MCF 10A (cell line): Measurements from ENCODE around the gene FAM9B. TPM values are rescaled to one million over a fixed set of nuclear protein-coding genes. Genes with fewer than 3 reads are reported as not detected.

Experiments used
- BruUV-seq: library from RNA; stranded (reverse); fragments of 400-500 nt; replicated peaks from 2 replicates; lab custom pipeline; 2021; lab: Mats Ljungman, UMichigan
- CTCF ChIA-PET: fragments of 300-600 bp; sonication (Branson Sonifier 250); formaldehyde crosslinking; extraction: SDS; loops from one replicate; lab custom pipeline; 2021; ENCODE audit warnings: antibody characterized with exemption, inconsistent platforms; lab: Yijun Ruan, JAX
- POLR2A ChIA-PET: fragments of 300-600, 350-650 bp; sonication (Branson Sonifier 250); formaldehyde crosslinking; extraction: SDS; loops from one replicate; lab custom pipeline; 2020; ENCODE audit warnings: antibody characterized with exemption, inconsistent platforms; lab: Yijun Ruan, JAX
- DNase-seq: peaks from one replicate; pipeline ENCODE4 v3.0.0-alpha.2; 2018; ENCODE audit not compliant: unreplicated experiment
- H3K27ac Mint-ChIP-seq: one replicate; pipeline ENCODE4 v1.8.0; 2022; ENCODE audit warnings: mild to moderate bottlenecking, low read depth, mixed read lengths; ENCODE audit not compliant: unreplicated experiment
- H3K27me3 Mint-ChIP-seq: one replicate; pipeline ENCODE4 v1.8.0; 2022; ENCODE audit warnings: mixed read lengths; ENCODE audit not compliant: insufficient read depth, unreplicated experiment
- H3K36me3 Mint-ChIP-seq: one replicate; pipeline ENCODE4 v1.8.0; 2022; ENCODE audit warnings: mild to moderate bottlenecking, moderate library complexity, mixed read lengths; ENCODE audit not compliant: insufficient read depth, unreplicated experiment
- H3K4me1 Mint-ChIP-seq: one replicate; pipeline ENCODE4 v1.8.0; 2022; ENCODE audit warnings: mixed read lengths; ENCODE audit not compliant: insufficient read depth, unreplicated experiment
- H3K4me3 Mint-ChIP-seq: one replicate; pipeline ENCODE4 v1.8.0; 2022; ENCODE audit warnings: mild to moderate bottlenecking, moderate library complexity, mixed read lengths; ENCODE audit not compliant: unreplicated experiment
- H3K9me3 Mint-ChIP-seq: one replicate; pipeline ENCODE4 v1.8.0; 2022; ENCODE audit warnings: mixed read lengths; ENCODE audit not compliant: unreplicated experiment
- CTCF ChIP-seq: fragments of 200-600 bp; IDR thresholded peaks from one replicate; pipeline ENCODE4 v1.8.0; 2022; ENCODE audit warnings: antibody characterized with exemption, mild to moderate bottlenecking; ENCODE audit not compliant: unreplicated experiment
- intact Hi-C: fragments of 100-400 bp; cut with micrococcal nuclease; formaldehyde crosslinking; loops from 2 replicates; pipeline ENCODE4 v1.14.1; 2022
- total RNA-seq: library from RNA; stranded (reverse); gene quantifications from 2 replicates; pipeline ENCODE4 v1.2.3, GENCODE V29; 2022

FAM9B gene
- total RNA-seq, 1 experiment from 2014 or later = 0.40 TPM

- BruUV-seq = no TSS peak
- DNase-seq = no peak
- CTCF ChIA-PET = no interaction called here
- H3K4me1 Mint-ChIP-seq = no peaks in the 10 kb centered on the region
- no peak overlapping the region for H3K4me3 Mint-ChIP-seq
- intact Hi-C loops = no loop called here
- H3K36me3 Mint-ChIP-seq = peaks cover 7% of the 10 kb centered on the region
- POLR2A ChIA-PET = no interaction called here
- no peaks in the 10 kb centered on the region for H3K27me3 Mint-ChIP-seq
- peaks cover 7% of the 10 kb centered on the region for H3K9me3 Mint-ChIP-seq
- no peak overlapping the region for H3K27ac Mint-ChIP-seq
- TF ChIP-seq CTCF = no peak
These were observed 4.3 kb upstream of the FAM9B start for GRCh38 chrX:9038244-9038643.

GRCh38 chrX:9037296-9037695, 3.4 kb upstream of the FAM9B start:
- ChIA-PET CTCF (interaction anchor here (0.6 kb wide), 1 partner anchor 559 kb away, joined by 5 read pairs; no protein-coding TSS in a partner anchor), POLR2A (no interaction called here)
- H3K9me3 Mint-ChIP-seq = peaks cover 7% of the 10 kb centered on the region
- TF ChIP-seq CTCF = no peak
- peaks cover 7% of the 10 kb centered on the region for H3K36me3 Mint-ChIP-seq
- H3K27ac Mint-ChIP-seq = no peak overlapping the region
- intact Hi-C loops = no loop called here
- DNase-seq = no peak
- no peaks in the 10 kb centered on the region for H3K27me3 Mint-ChIP-seq
- no peaks in the 10 kb centered on the region for H3K4me1 Mint-ChIP-seq
- BruUV-seq = no TSS peak
- H3K4me3 Mint-ChIP-seq = no peak overlapping the region

- H3K4me1 Mint-ChIP-seq = no peaks in the 10 kb centered on the region
- no peak for DNase-seq
- H3K36me3 Mint-ChIP-seq = peaks cover 7% of the 10 kb centered on the region
- no peak for TF ChIP-seq CTCF
- H3K4me3 Mint-ChIP-seq = no peak overlapping the region
- ChIA-PET CTCF (interaction anchor here (0.5 kb wide), 1 partner anchor 14 kb away, joined by 3 read pairs; no protein-coding TSS in a partner anchor), POLR2A (no interaction called here)
- no peak overlapping the region for H3K27ac Mint-ChIP-seq
- intact Hi-C loops = no loop called here
- BruUV-seq = no TSS peak
- no peaks in the 10 kb centered on the region for H3K27me3 Mint-ChIP-seq
- H3K9me3 Mint-ChIP-seq = peaks cover 7% of the 10 kb centered on the region
These were observed 341 bp downstream of the FAM9B start for GRCh38 chrX:9033586-9033985.

DNA sequence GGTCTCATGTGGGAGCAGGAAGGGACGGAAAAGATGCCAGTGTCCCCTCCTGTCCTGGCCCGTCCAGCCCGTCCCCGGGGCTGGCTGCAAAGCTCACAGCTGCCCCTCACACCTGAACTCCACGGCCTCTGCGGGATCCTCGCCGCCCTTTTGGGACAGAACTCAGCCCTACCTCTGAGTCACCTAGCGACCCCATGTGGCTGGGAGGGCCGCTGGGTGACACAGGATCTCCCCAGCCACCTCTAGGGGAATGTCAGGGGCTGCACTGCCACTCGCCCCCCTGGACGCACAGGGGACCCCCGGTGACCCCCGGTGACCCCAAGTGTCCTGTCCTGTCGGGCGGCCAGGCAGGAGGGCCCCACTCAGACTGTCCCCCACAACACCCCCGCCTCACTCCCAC, 748 bp downstream of the FAM9B start:
- Mint-ChIP-seq H3K27me3 (no peaks in the 10 kb centered on the region), H3K36me3 (peaks cover 7% of the 10 kb centered on the region), H3K9me3 (peaks cover 7% of the 10 kb centered on the region), H3K27ac (no peak overlapping the region), H3K4me3 (no peak overlapping the region), H3K4me1 (no peaks in the 10 kb centered on the region)
- no peak for DNase-seq
- no peak for TF ChIP-seq CTCF
- intact Hi-C loops = no loop called here
- POLR2A ChIA-PET = no interaction called here
- CTCF ChIA-PET = interaction anchor here (0.5 kb wide), 1 partner anchor 15 kb away, joined by 3 read pairs; no protein-coding TSS in a partner anchor
- no TSS peak for BruUV-seq
